ENCODE measurements around the gene MBNL1.

DNA sequence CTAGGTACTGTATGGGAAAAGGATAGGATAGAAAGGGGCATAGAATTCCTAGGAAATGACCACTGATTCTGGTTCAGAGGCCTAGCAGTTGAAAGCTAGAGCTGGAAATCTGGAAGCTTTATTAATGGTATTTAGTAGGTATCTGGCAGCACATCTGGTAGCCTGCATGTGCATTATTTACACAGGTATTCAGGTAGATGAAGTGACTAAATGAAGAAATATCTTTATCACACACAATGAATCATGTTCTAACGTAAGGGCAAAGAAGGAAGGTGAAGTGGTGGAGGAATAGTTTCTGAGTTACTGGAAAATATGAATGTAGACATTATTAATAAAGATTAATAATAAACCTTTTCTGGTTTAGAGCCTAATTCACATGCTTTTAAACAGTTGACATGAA is 119.9 kb downstream of the MBNL1 start:
- TF ChIP-seq, protein P1, sequence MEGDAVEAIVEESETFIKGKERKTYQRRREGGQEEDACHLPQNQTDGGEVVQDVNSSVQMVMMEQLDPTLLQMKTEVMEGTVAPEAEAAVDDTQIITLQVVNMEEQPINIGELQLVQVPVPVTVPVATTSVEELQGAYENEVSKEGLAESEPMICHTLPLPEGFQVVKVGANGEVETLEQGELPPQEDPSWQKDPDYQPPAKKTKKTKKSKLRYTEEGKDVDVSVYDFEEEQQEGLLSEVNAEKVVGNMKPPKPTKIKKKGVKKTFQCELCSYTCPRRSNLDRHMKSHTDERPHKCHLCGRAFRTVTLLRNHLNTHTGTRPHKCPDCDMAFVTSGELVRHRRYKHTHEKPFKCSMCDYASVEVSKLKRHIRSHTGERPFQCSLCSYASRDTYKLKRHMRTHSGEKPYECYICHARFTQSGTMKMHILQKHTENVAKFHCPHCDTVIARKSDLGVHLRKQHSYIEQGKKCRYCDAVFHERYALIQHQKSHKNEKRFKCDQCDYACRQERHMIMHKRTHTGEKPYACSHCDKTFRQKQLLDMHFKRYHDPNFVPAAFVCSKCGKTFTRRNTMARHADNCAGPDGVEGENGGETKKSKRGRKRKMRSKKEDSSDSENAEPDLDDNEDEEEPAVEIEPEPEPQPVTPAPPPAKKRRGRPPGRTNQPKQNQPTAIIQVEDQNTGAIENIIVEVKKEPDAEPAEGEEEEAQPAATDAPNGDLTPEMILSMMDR (IDR thresholded peaks at IDR 0.05), result no peak
- TF ChIP-seq POLR2A (IDR thresholded peaks at IDR 0.05), result no peak
